HG03196 (cell line): Measurements from ENCODE around the gene DKK3.

Source experiments
- ATAC-seq: cut with Tn5 transposase; IDR thresholded peaks from one replicate; pipeline ENCODE4 v1.9.1; 2021; ENCODE audit not compliant: unreplicated experiment

The DKK3 gene

GRCh38 chr11:11968511-11969280 lies 39.7 kb downstream of the DKK3 start:
- no peak for ATAC-seq

GRCh38 chr11:11967669-11968510 lies 40.5 kb downstream of the DKK3 start:
- no peak for ATAC-seq

GRCh38 chr11:11966826-11967668 lies 41.4 kb downstream of the DKK3 start:
- peak; percentile 77 for ATAC-seq

GRCh38 chr11:11966354-11966741 lies 42.1 kb downstream of the DKK3 start:
- ATAC-seq: no peak

- no peak for ATAC-seq
Measured at GRCh38 chr11:11965656-11966353, 42.6 kb downstream of the DKK3 start.

- ATAC-seq: no peak
Measured at GRCh38 chr11:11965192-11965591, 43.2 kb downstream of the DKK3 start.

- ATAC-seq: no peak
Measured at GRCh38 chr11:11964774-11965150, 43.7 kb downstream of the DKK3 start.

- ATAC-seq: no peak
Measured at GRCh38 chr11:11963842-11964773, 44.3 kb downstream of the DKK3 start.

- no peak for ATAC-seq
Measured at GRCh38 chr11:11963067-11963466, 45.4 kb downstream of the DKK3 start.

GRCh38 chr11:11961399-11962028 lies 46.9 kb downstream of the DKK3 start:
- no peak for ATAC-seq

- ATAC-seq: no peak
Measured at GRCh38 chr11:11960687-11961086, 47.7 kb downstream of the DKK3 start.

- ATAC-seq: no peak
Measured at GRCh38 chr11:11959601-11960000, 48.8 kb downstream of the DKK3 start.

GRCh38 chr11:11958403-11959231 lies 49.8 kb downstream of the DKK3 start:
- ATAC-seq: no peak

GRCh38 chr11:11956006-11956405 lies 52.4 kb downstream of the DKK3 start:
- no peak for ATAC-seq

- no peak for ATAC-seq
Measured at GRCh38 chr11:11952036-11952435, 56.4 kb downstream of the DKK3 start.

GRCh38 chr11:11949482-11949881 lies 58.9 kb downstream of the DKK3 start:
- no peak for ATAC-seq

GRCh38 chr11:11948242-11948947 lies 60.0 kb downstream of the DKK3 start:
- no peak for ATAC-seq

- ATAC-seq: no peak
Measured at GRCh38 chr11:11947825-11948224, 60.6 kb downstream of the DKK3 start.
